ENCODE results near the gene ITM2C.

The ITM2C gene

DNA sequence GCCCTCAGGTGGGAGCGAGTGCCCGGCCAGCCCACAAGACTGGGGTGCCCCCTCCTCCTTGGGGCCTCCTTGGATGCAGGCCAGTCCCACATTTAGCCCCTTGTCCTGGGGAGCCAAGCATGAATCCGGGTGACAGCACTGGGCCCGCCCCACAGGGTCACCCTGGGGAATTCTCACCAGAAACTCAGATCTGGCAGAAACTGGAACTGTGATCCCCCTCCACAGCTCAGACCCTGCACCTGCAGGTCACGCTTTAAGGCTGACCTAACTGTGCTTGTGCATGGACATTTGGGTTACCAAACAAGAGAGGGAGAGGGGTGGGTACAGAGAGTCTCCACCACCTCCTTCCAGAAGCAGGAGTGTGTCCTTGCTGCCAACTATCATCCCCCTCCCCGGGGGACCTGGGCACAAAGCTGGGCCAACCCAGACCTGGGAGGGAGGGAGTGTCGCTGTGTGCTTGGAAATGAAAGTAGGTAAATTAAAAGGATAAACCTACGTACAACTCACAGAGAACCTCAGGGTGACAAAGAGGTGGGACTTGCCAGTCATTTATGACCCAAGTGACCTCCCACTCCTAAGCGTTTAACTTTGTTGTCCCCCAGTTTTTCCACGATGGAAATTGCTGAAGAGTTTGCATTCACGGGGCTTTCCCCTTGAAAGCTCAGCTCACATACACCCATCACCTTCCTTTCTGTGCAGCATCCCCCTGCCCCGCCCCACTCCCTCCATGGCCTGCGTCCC lies 9.1 kb downstream of the ITM2C start:
- DNase-seq (ENCODE audit: low read depth in 2 of 2) = no peak

GRCh38 chr2:230874456-230874855 lies 9.7 kb downstream of the ITM2C start:
- no peak for DNase-seq (ENCODE audit: low read depth in 2 of 2)

DNA sequence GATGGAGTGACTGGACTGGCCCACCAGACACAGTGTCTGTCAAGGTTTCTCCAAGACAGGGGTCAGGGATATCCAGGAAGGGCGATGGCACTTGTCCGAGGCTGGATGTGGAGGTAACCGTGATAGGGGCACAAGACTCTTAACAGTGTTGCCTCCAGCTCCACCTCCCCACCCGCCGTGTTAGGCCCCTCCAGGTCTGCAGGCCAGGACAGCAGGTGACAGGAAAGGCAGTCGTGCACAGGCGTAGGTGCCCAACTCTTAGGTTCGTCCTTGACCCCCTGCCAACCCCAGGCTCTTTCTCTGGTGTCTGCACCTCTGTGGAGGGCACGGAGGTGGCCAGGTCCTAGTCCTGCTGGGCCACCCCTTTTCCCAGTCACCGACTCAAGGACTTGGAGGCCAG lies 10.1 kb downstream of the ITM2C start:
- DNase-seq (ENCODE audit: low read depth in 2 of 2) = no peak

- no peak for DNase-seq (ENCODE audit: low read depth in 2 of 2)
Measured at GRCh38 chr2:230875347-230876315, 10.9 kb downstream of the ITM2C start.

DNA sequence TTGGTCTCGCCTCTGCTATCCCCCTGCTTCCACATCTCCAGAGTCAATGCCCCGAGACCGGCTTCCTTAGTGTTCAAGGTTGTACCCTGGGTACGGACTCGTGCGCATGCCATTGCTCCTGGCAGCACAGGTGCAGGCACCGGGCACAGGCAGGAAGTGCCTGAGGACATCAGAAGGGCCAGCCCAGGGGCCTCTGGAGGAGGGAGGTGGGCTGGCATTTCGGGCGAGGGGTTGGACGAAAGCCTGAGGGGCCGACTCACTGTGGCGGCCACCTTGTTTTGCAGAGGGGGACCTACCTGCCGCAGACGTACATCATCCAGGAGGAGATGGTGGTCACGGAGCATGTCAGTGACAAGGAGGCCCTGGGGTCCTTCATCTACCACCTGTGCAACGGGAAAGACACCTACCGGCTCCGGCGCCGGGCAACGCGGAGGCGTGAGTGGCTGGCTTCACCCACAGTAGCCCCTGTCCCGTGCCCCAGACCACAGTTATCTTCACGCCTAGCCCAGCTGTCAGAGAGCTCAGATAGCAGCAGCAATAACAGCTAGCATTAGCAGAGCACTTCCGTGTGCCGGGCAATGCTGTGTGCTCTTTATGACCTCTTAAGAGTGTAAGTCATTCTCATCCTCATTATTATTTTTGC lies 12.5 kb downstream of the ITM2C start:
- no peak for DNase-seq (ENCODE audit: low read depth in 2 of 2)

GRCh38 chr2:230877759-230878598 lies 13.2 kb downstream of the ITM2C start:
- peak; percentile 57 to 69 for DNase-seq (ENCODE audit: low read depth in 2 of 2)

GRCh38 chr2:230878599-230879188 lies 14.0 kb downstream of the ITM2C start:
- no peak for DNase-seq (ENCODE audit: low read depth in 2 of 2)

- no peak for DNase-seq (ENCODE audit: low read depth in 2 of 2)
Measured at GRCh38 chr2:230879271-230879882, 14.6 kb downstream of the ITM2C start.

GRCh38 chr2:230879891-230880290 lies 15.1 kb downstream of the ITM2C start:
- DNase-seq (ENCODE audit: low read depth in 2 of 2) = no peak

DNA sequence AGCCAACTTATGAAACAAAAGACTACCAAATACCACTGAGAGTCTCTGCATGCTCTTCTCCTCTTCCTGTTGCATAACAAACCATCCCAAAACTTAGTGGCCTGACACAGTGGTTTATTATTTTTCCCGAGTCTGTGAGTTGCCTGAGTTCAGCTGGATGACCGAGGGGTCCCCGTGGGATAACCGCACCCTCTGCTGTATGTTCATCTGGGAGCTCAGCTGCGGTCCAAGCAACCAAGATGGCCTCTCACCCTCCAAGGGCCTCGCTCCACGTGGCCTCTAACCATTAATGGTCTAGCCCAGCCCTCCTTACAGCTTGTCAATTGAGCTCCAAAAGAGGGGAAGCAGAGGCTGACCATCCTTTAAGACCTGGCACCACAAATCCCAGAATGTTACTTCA lies 17.1 kb downstream of the ITM2C start:
- DNase-seq (ENCODE audit: low read depth in 2 of 2) = no peak

DNA sequence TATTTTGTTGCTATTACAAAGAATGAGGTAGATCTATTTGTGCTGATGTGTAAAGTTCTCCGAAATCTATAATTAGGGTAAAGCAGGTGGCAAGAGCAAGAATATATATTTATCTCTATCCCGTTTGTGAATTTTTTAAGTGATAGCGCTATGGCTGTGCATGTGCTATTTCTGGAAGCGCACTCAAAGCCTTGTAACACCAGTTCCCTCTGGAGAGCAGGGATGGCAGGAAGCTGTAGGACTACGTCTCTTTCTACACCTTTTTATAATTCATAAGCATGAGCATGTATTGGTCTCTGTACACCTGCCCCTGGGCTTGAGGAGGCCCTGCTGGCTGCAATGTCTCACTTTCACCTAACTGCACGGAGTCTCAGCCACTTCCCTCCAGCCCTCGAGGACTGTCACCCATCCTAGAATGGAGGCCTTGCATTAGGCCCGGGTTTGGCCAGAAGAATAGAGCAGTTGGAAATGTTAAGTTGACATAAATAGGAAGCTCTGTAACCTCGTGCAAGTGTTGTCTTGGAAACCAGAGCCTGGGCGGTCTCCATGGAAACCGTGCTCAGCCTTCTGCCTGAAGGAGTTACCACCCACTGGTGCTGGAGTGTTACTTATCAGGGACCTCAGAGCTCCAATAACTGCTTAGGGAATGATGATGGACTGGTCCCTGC lies 20.9 kb downstream of the ITM2C start:
- DNase-seq (ENCODE audit: low read depth in 2 of 2) = no peak

GRCh38 chr2:230886206-230886605 lies 21.5 kb downstream of the ITM2C start:
- no peak for DNase-seq (ENCODE audit: low read depth in 2 of 2)

DNA sequence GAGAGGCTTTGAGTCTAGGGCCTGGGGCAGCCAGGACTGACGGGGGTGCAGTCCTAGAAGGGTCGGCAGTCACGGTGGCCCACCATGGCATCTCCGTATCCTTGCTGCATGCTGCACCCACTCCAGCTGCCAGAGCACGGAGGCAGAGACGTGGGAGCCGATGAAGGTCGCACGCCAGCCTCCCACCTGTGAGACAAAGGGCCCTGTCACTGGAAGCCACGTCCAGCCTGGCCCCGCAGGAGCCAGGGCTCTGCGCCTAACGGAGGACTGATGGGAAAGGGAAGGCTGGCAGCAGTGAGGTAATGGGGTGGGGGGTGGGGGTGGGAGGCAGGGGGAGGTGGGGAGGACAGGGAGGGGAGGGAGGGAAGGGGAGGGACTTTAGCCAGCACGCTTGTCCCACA lies 21.9 kb downstream of the ITM2C start:
- DNase-seq (ENCODE audit: low read depth in 2 of 2) = no peak

GRCh38 chr2:230887342-230887741 lies 22.6 kb downstream of the ITM2C start:
- no peak for DNase-seq (ENCODE audit: low read depth in 2 of 2)

DNA sequence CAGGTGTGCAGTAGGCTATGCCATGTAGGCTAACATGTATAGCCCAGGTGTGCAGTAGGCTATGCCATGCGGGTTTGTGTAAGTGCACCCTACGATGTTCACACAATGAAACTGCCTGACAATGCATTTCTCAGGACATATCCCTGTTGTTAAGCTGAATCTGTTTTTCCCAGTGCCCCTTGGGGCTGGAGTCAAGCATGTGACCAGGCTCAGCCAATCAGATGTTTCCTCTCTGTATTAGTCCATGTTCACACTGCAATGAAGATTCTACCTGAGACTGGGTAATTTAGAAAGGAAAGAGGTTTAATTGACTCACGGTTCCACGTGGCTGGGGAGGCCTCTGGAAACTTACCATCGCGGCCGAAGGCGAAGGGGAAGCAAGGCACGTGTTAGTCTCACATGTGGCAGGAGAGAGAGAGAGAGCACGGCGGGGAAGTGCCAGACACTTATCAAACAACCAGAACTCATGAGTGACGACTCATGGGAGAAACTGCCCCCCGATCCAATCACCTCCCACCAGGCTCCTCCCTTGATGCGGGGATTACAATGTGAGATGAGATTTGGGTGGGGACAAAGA lies 24.2 kb downstream of the ITM2C start:
- DNase-seq (ENCODE audit: low read depth in 2 of 2) = no peak

DNA sequence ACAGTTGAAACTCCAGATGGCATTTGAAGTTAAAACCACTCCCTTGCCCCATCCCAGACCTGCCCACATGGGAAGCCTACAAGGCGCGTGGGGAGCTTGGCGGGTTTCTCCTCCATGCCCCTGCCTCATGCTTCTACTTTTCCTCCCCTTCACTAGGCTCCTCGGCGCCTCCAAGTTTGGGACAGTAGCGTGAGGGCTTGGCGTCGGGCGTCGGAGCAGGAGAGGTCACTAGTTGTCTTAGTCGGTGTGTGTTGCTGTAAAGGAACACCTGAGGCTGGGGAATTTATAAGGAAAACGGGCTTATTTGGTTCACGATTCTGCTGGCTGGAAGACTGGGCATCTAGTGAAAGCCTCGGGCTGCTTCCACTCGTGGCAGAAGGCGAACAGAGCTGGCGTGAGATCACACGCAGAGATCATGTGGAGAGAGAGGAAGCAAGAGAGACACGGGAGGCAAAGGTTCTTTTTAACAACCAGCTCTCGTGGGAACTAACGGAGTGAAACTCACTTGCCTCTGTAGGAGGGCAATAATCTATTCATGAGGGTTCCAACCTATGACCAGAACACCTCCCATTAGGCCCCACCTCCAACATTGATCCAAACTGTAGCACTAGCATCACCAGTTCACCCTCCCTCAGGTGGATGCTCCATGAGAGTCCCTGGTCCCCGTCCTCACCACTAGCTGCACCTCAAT lies 25.3 kb downstream of the ITM2C start:
- no peak for DNase-seq (ENCODE audit: low read depth in 2 of 2)

DNA sequence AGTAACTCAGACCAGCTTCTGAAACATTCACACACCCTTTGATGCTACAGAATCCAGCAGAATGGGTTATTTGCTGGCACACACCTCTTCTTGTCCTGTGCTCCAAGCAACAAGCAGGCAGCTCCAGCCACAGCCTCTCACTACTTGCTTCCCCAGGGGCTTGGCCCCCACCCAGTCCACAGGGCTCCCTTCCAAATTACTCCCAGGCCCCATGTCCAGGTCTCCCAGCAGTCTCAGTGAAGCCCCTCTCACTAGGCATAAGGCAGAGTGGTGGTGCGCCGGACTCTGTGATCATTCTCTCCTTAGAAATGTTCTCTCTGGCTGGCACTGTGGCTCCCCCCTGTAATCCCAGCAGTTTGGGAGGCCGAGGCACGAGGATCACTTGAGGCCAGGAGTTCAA lies 25.9 kb downstream of the ITM2C start:
- no peak for DNase-seq (ENCODE audit: low read depth in 2 of 2)

- no peak for DNase-seq (ENCODE audit: low read depth in 2 of 2)
Measured at GRCh38 chr2:230891064-230891463, 26.3 kb downstream of the ITM2C start.

DNA sequence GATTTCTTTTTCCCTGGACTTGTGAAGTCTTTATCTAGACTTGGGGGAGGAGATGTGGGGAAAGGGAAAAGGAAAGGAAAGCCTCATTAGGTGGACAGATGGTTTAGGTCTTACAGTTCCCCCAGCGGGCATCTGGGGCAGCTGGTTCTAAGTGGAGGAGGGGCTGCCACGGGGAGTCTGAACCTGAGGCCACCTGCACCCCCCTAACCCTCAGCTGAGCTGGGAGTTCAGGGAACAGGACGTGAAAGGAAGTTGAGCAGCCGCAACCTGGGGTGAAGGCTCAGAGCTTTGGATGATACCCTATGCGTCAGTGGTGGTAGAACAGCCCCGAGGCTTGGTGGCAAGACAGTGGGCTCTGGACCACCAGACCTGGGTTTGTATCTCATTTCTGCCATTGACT lies 26.8 kb downstream of the ITM2C start:
- DNase-seq (ENCODE audit: low read depth in 2 of 2) = no peak
